HG03159 (cell line): ENCODE data around the gene NRK.
"Not testable (repeated sequence)": the region's sequence is repeated elsewhere in the genome, so short reads cannot be mapped to it uniquely, and the experiment has no call there.

ENCODE experiments used
- ATAC-seq: cut with Tn5 transposase; IDR thresholded peaks from one replicate; pipeline ENCODE4 v1.9.1; 2021; ENCODE audit warnings: mild to moderate bottlenecking, moderate library complexity; ENCODE audit not compliant: unreplicated experiment

Gene NRK

GRCh38 chrX:105882581-105883275 is 60.4 kb downstream of the NRK start:
- ATAC-seq, result no peak

- ATAC-seq, result no peak
Observed at GRCh38 chrX:105894721-105895120, 72.4 kb downstream of the NRK start.

- no peak for ATAC-seq
Observed at GRCh38 chrX:105909576-105909975, 87.2 kb downstream of the NRK start.

- no peak for ATAC-seq
Observed at GRCh38 chrX:105910563-105911105, 88.3 kb downstream of the NRK start.

- ATAC-seq, result no peak
Observed at GRCh38 chrX:105945266-105945665, 122.9 kb downstream of the NRK start.

- no peak for ATAC-seq
Observed at GRCh38 chrX:105969487-105969886, 147.1 kb downstream of the NRK start.

GRCh38 chrX:105972690-105973386 is 150.5 kb downstream of the NRK start:
- ATAC-seq, result no peak

GRCh38 chrX:105973387-105973739 is 151.0 kb downstream of the NRK start:
- ATAC-seq, result no peak

- no peak for ATAC-seq
Observed at GRCh38 chrX:105975382-105975781, 153.0 kb downstream of the NRK start.

GRCh38 chrX:105981772-105982485 is 159.6 kb downstream of the NRK start:
- no peak for ATAC-seq

- not testable (repeated sequence) for ATAC-seq
Observed at GRCh38 chrX:105988487-105988886, 166.1 kb downstream of the NRK start.

GRCh38 chrX:105999294-105999693 is 177.0 kb downstream of the NRK start:
- no peak for ATAC-seq

GRCh38 chrX:106000203-106000602 is 177.9 kb downstream of the NRK start:
- no peak for ATAC-seq

- not testable (repeated sequence) for ATAC-seq
Observed at GRCh38 chrX:106000609-106001008, 178.3 kb downstream of the NRK start.

GRCh38 chrX:106005684-106006083 is 183.3 kb downstream of the NRK start:
- no peak for ATAC-seq

- no peak for ATAC-seq
Observed at GRCh38 chrX:106007815-106008214, 185.5 kb downstream of the NRK start.
